Natural killer cell (primary cell): ENCODE data around the gene UQCC5. TPM values are rescaled to one million over a fixed set of nuclear protein-coding genes. Genes with fewer than 3 reads are reported as not detected.
A peak's percentile ranks its signal among the peaks of the same experiment; 100 is the strongest.

ENCODE experiments used
- ATAC-seq, 3 donors: fragments of 150-1000 bp in 2 of 3; fragments of 200-7000 bp in 1 of 3; cut with Tn5 transposase; 1 replicate in 1 of 3; 2 replicates in 2 of 3; pipeline ENCODE4 v1.10.0; 2021; ENCODE audit warnings: mild to moderate bottlenecking in 2 of 3, moderate library complexity in 2 of 3
- DNase-seq, 2 donors: peaks; one replicate each; pipeline versions ENCODE4 v3.0.0 to v3.0.0-alpha.2; 2013 to 2021; ENCODE audit warnings: mixed read lengths in 1 of 2
- H3K27ac ChIP-seq: one replicate; pipeline ENCODE4 v1.5.1; 2013; ENCODE audit warnings: mild to moderate bottlenecking, low read length
- H3K27me3 ChIP-seq: one replicate; pipeline ENCODE4 v1.6.1; 2013; ENCODE audit warnings: low read length; ENCODE audit not compliant: control insufficient read depth, insufficient read depth
- H3K36me3 ChIP-seq: one replicate; pipeline ENCODE4 v1.6.1; 2013; ENCODE audit warnings: low read length; ENCODE audit not compliant: control insufficient read depth, insufficient read depth
- H3K4me1 ChIP-seq: one replicate; pipeline ENCODE4 v1.6.1; 2013; ENCODE audit warnings: low read length; ENCODE audit not compliant: control insufficient read depth, insufficient read depth
- H3K4me3 ChIP-seq: one replicate; pipeline ENCODE4 v1.5.1; 2013; ENCODE audit warnings: low read length
- H3K9me3 ChIP-seq: one replicate; pipeline ENCODE4 v1.6.1; 2013; ENCODE audit warnings: low read length; ENCODE audit not compliant: control insufficient read depth, insufficient read depth
- H3K27ac Mint-ChIP-seq, 2 donors: one replicate each; pipeline ENCODE4 v1.8.0; 2022; ENCODE audit warnings: mild to moderate bottlenecking in 2 of 2, mixed read lengths in 2 of 2, moderate library complexity in 1 of 2
- H3K27me3 Mint-ChIP-seq, 2 donors: one replicate each; pipeline ENCODE4 v1.8.0; 2022; ENCODE audit warnings: low read depth in 2 of 2, mixed read lengths in 2 of 2
- H3K36me3 Mint-ChIP-seq: one replicate; pipeline ENCODE4 v1.8.0; 2022; ENCODE audit warnings: mixed read lengths
- H3K4me1 Mint-ChIP-seq, 2 donors: one replicate each; pipeline ENCODE4 v1.8.0; 2022; ENCODE audit warnings: mixed read lengths in 2 of 2
- H3K4me3 Mint-ChIP-seq: one replicate; pipeline ENCODE4 v1.8.0; 2022; ENCODE audit warnings: mild to moderate bottlenecking, moderate library complexity, mixed read lengths
- H3K9me3 Mint-ChIP-seq, 2 donors: one replicate each; pipeline ENCODE4 v1.8.0; 2022; ENCODE audit warnings: mixed read lengths in 2 of 2
- CTCF ChIP-seq: fragments of 200-600 bp; IDR thresholded peaks from one replicate; pipeline ENCODE4 v1.8.0; 2022; ENCODE audit warnings: antibody characterized with exemption
- WGBS: methylation state at CpG from one replicate; pipeline ENCODE4 v1.1.7; 2013; ENCODE audit warnings: missing lambda C conversion rate; ENCODE audit not compliant: insufficient coverage; 5-methylcytosine and 5-hydroxymethylcytosine counted together
- intact Hi-C: fragments of 100-400 bp; cut with micrococcal nuclease; formaldehyde crosslinking; loops from one replicate; pipeline ENCODE4 v1.14.2; 2022
- total RNA-seq, 4 donors: library from RNA; stranded (reverse); fragments of 120-200 nt in 1 of 4; gene quantifications; one replicate each; pipeline versions ENCODE4 v1.2.3 to v1.2.4, GENCODE V29; 2013 to 2022

The UQCC5 gene
- total RNA-seq, 3 donors from 2014 or later (not counting 1 experiment from before 2014, with no cell fraction given), result 4.1 to 9.5 (median 7.3) TPM

GRCh38 chr3:52529376-52530333 is 6.8 kb upstream of the UQCC5 start:
- ATAC-seq, result no peak
- peaks cover 4 to 14% of the 10 kb centered on the region in 2 donors for H3K4me1 Mint-ChIP-seq
- Histone ChIP-seq H3K4me3 (no peak overlapping the region), H3K27ac (no peak overlapping the region), H3K36me3 (no peaks in the 10 kb centered on the region), H3K27me3 (no peaks in the 10 kb centered on the region), H3K9me3 (no peaks in the 10 kb centered on the region), H3K4me1 (peaks cover 18% of the 10 kb centered on the region)
- TF ChIP-seq CTCF, result no peak
- no peak overlapping the region for H3K4me3 Mint-ChIP-seq
- H3K36me3 Mint-ChIP-seq, result no peaks in the 10 kb centered on the region
- 91% methylated on average over 12 of the region's 12 CpGs for WGBS
- H3K27me3 Mint-ChIP-seq, result no peaks in the 10 kb centered on the region
- H3K27ac Mint-ChIP-seq, result no peak overlapping the region
- DNase-seq, result no peak
- no peaks in the 10 kb centered on the region for H3K9me3 Mint-ChIP-seq
- intact Hi-C loops, result no loop called here

DNA sequence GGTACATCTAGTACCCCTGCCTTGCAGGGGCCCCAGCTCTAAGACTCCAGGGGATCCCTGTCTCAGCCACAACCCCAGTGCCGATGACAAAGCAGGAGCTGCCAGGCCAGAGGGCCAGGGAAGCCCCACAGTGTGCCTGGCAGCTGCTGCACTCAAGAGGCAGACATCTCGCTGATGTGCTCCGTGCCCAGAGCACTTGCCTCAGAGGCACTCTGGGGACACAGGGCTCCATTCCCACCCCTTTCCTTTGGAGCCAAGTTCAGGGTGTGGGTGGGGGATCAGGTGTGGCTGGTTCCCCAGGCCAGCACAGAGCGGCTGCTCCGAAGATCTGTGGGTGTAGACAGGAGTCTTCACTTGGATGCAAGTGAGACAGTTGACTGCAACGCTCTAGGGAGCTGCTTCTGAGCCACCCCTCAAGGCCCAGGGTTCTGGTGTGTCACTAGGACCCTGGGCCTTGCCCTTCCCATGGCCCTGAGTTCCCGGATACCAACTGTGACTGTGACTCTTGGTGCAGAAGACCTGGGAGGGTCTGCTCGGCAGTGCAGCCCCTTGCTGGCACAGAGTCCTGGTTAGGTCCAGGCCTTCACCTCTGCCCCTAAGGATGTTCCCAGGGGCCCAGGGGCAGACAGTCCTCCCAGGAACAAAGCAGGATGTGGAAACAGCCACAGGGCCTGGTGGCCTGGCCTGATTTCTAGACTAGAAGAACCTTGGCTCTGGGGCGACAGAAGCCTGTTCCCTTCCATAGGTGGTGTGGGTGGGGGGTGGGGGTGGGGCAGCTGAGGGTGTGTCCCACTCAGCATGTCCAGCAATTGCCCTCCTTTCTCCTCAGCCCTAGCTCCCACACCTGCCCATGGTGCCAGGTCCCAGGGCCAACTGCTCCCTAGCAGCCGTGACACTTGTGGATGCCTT is 5.2 kb upstream of the UQCC5 start:
- Histone ChIP-seq H3K27me3 (no peaks in the 10 kb centered on the region), H3K4me1 (peaks cover 22% of the 10 kb centered on the region), H3K4me3 (no peak overlapping the region), H3K36me3 (no peaks in the 10 kb centered on the region), H3K9me3 (no peaks in the 10 kb centered on the region), H3K27ac (no peak overlapping the region)
- H3K9me3 Mint-ChIP-seq, result no peaks in the 10 kb centered on the region
- no peaks in the 10 kb centered on the region for H3K36me3 Mint-ChIP-seq
- peaks cover 9 to 19% of the 10 kb centered on the region in 2 donors for H3K4me1 Mint-ChIP-seq
- no peak for TF ChIP-seq CTCF
- 87% methylated on average over 10 of the region's 10 CpGs for WGBS
- H3K27me3 Mint-ChIP-seq, result no peaks in the 10 kb centered on the region
- H3K4me3 Mint-ChIP-seq, result no peak overlapping the region
- no peak for ATAC-seq
- peak in 1 of 2 donors; percentile 11 for DNase-seq
- intact Hi-C loops, result no loop called here
- H3K27ac Mint-ChIP-seq, result no peak overlapping the region

DNA sequence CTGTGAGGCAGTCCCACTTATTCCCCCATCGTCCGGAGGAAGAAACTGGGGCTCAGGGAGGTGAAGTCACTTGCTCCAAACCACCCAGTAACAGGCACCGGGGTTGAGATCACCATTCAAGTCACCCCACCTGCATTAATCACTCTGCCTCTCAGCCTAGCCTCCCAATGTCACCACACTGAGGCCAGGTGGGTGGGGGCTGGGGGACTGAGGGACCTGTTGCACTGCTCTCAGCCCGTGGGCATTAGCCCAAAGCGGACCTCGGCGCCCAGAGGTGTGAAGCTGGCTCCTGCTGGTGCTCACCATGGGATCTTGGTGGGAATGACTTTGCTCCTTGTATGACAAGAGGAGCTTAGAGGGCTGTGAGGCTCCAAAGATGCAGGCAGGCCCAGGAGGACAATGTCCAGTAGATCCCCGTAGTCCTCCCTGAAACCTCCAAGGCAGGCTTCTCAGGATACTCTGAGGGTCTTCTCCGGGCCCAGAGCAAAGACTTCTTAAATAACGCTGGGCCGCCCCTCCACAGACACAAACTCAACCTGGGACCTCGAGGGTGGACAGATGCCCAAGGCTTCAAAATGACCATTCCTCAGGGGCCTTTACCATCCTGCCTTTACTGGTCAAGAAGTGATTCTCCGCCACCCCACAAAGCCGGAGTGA is 4.4 kb upstream of the UQCC5 start:
- Histone ChIP-seq H3K4me3 (no peak overlapping the region), H3K27ac (no peak overlapping the region), H3K27me3 (no peaks in the 10 kb centered on the region), H3K36me3 (no peaks in the 10 kb centered on the region), H3K4me1 (peaks cover 25% of the 10 kb centered on the region), H3K9me3 (no peaks in the 10 kb centered on the region)
- Mint-ChIP-seq H3K4me3 (peak overlapping the region; percentile 85), H3K36me3 (no peaks in the 10 kb centered on the region), H3K9me3 (no peaks in the 10 kb centered on the region), H3K27me3 (no peaks in the 10 kb centered on the region), H3K4me1 (peaks cover 17 to 27% of the 10 kb centered on the region in 2 donors), H3K27ac (peak overlapping the region in 1 of 2 donors; percentile 75)
- intact Hi-C loops, result no loop called here
- peak in 1 of 2 donors; percentile 13 for DNase-seq
- no peak for ATAC-seq
- WGBS, result 90% methylated on average over 14 of the region's 14 CpGs
- TF ChIP-seq CTCF, result no peak
